T follicular helper cell (primary cell): ENCODE measurements around the gene PSME1.

ENCODE experiments used
- DNase-seq: peaks from one replicate; pipeline ENCODE4 v3.0.0-alpha.2; 2020; ENCODE audit warnings: low read depth

Gene PSME1

GRCh38 chr14:24130380-24130716, 5.6 kb upstream of the PSME1 start, which contains the start of gene FITM1:
FITM1 (plus strand) TSS chr14:24130659; CDS start chr14:24131564, 905 bp downstream.
- DNase-seq, result no peak

- DNase-seq, result no peak
Observed at GRCh38 chr14:24130717-24131548, 5.1 kb upstream of the PSME1 start.

- DNase-seq, result no peak
Observed at GRCh38 chr14:24131549-24131966, 4.4 kb upstream of the PSME1 start.

- DNase-seq, result peak; percentile 16
Observed at GRCh38 chr14:24132061-24132685, 3.8 kb upstream of the PSME1 start.

GRCh38 chr14:24132976-24133375, 3.0 kb upstream of the PSME1 start:
- DNase-seq, result no peak

GRCh38 chr14:24133735-24134134, 2.3 kb upstream of the PSME1 start:
- no peak for DNase-seq

GRCh38 chr14:24135584-24135833, 485 bp upstream of the PSME1 start:
- DNase-seq, result no peak

- no peak for DNase-seq
Observed at GRCh38 chr14:24136684-24137528, 912 bp downstream of the PSME1 start.

- DNase-seq, result no peak
Observed at GRCh38 chr14:24137529-24138395, 1.8 kb downstream of the PSME1 start.

- DNase-seq, result no peak
Observed at GRCh38 chr14:24138396-24139271, 2.6 kb downstream of the PSME1 start.

GRCh38 chr14:24139272-24139934, 3.4 kb downstream of the PSME1 start:
- no peak for DNase-seq

GRCh38 chr14:24141097-24141880, 5.3 kb downstream of the PSME1 start, which contains the start of gene EMC9:
EMC9 (minus strand) TSS chr14:24141591; CDS start chr14:24141304, 287 bp downstream.
- peak; percentile 99 for DNase-seq

GRCh38 chr14:24143511-24143910, 7.5 kb downstream of the PSME1 start:
- no peak for DNase-seq

GRCh38 chr14:24144451-24144850, 8.5 kb downstream of the PSME1 start:
- DNase-seq, result no peak

- DNase-seq, result no peak
Observed at GRCh38 chr14:24145219-24145618, 9.2 kb downstream of the PSME1 start.

- no peak for DNase-seq
Observed at GRCh38 chr14:24145690-24146452, 9.9 kb downstream of the PSME1 start.

GRCh38 chr14:24146453-24146977, 10.5 kb downstream of the PSME1 start, which contains the start of gene PSME2:
PSME2 (minus strand) TSS chr14:24146610; CDS start chr14:24146581, 29 bp downstream.
- peak; percentile 65 for DNase-seq
